ENCODE measurements around the gene BMP8A.
"Not testable (repeated sequence)": the region's sequence is repeated elsewhere in the genome, so short reads cannot be mapped to it uniquely, and the experiment has no call there.

The BMP8A gene

DNA sequence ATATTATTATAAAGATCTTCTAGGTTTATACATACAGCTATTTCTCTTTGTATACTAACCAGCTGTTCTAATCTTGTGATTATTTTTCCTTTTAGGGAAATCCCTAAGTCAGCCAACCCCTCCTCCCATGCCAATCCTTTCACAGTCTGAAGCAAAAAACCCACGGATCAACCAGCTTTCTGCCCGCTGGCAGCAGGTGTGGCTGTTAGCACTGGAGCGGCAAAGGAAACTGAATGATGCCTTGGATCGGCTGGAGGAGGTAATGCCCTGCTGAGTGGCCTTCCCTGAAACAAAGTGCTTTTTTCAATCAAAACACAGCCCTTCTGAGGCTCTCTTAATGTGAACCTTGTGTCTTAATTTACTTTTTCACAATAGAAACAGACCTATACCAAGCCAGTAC, 32.4 kb upstream of the BMP8A start:
- H3K4me3 ChIP-seq (replicated peaks; ENCODE audit: insufficient read depth, low read length): no peak overlapping the region
- no peak for DNase-seq (ENCODE audit: low read depth in 1 of 2, low spot score in 1 of 2)
- H3K27me3 ChIP-seq (ENCODE audit: insufficient read depth, poor library complexity, severe bottlenecking): no peaks in the 10 kb centered on the region
- no peak for TF ChIP-seq SPI1 (IDR thresholded peaks at IDR 0.05; ENCODE audit: borderline replicate concordance, low read depth)
- TF ChIP-seq POLR2AphosphoS5 (IDR thresholded peaks at IDR 0.05; ENCODE audit: low read depth): no peak
- no peak overlapping the region for H3K27ac ChIP-seq (replicated peaks)

DNA sequence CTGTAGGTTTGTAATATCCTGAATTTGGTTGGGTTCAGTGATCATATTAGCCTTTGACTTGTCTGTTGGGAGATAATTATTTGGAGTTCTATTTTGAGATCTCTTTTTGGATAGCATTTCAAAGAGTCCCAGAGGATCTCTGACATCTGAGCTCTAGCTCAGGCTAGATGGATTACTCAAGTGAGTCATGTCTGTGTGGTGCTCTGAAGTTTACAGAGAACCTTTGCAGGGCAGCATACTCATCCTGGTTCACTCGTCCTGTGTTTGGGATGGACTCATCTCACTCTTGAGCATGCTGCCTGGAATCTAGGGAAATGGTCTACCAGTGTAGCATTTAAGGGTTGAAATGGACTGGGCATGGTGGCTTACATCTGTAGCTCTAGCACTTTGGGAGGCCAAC, 29.4 kb upstream of the BMP8A start:
- Histone ChIP-seq H3K27ac (replicated peaks) (no peak overlapping the region), H3K4me3 (replicated peaks; ENCODE audit: insufficient read depth, low read length) (no peak overlapping the region), H3K27me3 (ENCODE audit: insufficient read depth, poor library complexity, severe bottlenecking) (no peaks in the 10 kb centered on the region)
- DNase-seq (ENCODE audit: low read depth in 1 of 2, low spot score in 1 of 2): no peak
- no peak for TF ChIP-seq REST (IDR thresholded peaks at IDR 0.05; ENCODE audit: insufficient replicate concordance, low read depth)
- TF ChIP-seq GABPA (IDR thresholded peaks at IDR 0.05; ENCODE audit: low read depth): no peak
- no peak for TF ChIP-seq POLR2AphosphoS5 (IDR thresholded peaks at IDR 0.05; ENCODE audit: low read depth)
- TF ChIP-seq SPI1 (IDR thresholded peaks at IDR 0.05; ENCODE audit: borderline replicate concordance, low read depth): no peak
- TF ChIP-seq, protein P1, sequence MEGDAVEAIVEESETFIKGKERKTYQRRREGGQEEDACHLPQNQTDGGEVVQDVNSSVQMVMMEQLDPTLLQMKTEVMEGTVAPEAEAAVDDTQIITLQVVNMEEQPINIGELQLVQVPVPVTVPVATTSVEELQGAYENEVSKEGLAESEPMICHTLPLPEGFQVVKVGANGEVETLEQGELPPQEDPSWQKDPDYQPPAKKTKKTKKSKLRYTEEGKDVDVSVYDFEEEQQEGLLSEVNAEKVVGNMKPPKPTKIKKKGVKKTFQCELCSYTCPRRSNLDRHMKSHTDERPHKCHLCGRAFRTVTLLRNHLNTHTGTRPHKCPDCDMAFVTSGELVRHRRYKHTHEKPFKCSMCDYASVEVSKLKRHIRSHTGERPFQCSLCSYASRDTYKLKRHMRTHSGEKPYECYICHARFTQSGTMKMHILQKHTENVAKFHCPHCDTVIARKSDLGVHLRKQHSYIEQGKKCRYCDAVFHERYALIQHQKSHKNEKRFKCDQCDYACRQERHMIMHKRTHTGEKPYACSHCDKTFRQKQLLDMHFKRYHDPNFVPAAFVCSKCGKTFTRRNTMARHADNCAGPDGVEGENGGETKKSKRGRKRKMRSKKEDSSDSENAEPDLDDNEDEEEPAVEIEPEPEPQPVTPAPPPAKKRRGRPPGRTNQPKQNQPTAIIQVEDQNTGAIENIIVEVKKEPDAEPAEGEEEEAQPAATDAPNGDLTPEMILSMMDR (IDR thresholded peaks at IDR 0.05; ENCODE audit: insufficient read depth, low read length): no peak

GRCh38 chr1:39466413-39467107, 24.9 kb upstream of the BMP8A start:
- no peaks in the 10 kb centered on the region for H3K27me3 ChIP-seq (ENCODE audit: insufficient read depth, poor library complexity, severe bottlenecking)
- DNase-seq (ENCODE audit: low read depth in 1 of 2, low spot score in 1 of 2): no peak
- TF ChIP-seq REST (IDR thresholded peaks at IDR 0.05; ENCODE audit: insufficient replicate concordance, low read depth): no peak
- no peak for TF ChIP-seq POLR2AphosphoS5 (IDR thresholded peaks at IDR 0.05; ENCODE audit: low read depth)
- TF ChIP-seq, protein P1 (IDR thresholded peaks at IDR 0.05; ENCODE audit: insufficient read depth, low read length): no peak
- no peak for TF ChIP-seq GABPA (IDR thresholded peaks at IDR 0.05; ENCODE audit: low read depth)
- no peak for TF ChIP-seq SPI1 (IDR thresholded peaks at IDR 0.05; ENCODE audit: borderline replicate concordance, low read depth)
- H3K4me3 ChIP-seq (replicated peaks; ENCODE audit: insufficient read depth, low read length): no peak overlapping the region
- no peak overlapping the region for H3K27ac ChIP-seq (replicated peaks)

GRCh38 chr1:39467108-39467720, 24.2 kb upstream of the BMP8A start:
- not testable (repeated sequence) for H3K4me3 ChIP-seq (replicated peaks; ENCODE audit: insufficient read depth, low read length); H3K27ac ChIP-seq (replicated peaks); DNase-seq (ENCODE audit: low read depth in 1 of 2, low spot score in 1 of 2); H3K27me3 ChIP-seq (ENCODE audit: insufficient read depth, poor library complexity, severe bottlenecking)
